ENCODE measurements around the gene PAK4. TPM values are rescaled to one million over a fixed set of nuclear protein-coding genes. Genes with fewer than 3 reads are reported as not detected.
A peak's percentile ranks its signal among the peaks of the same experiment; 100 is the strongest.

Gene PAK4
- total RNA-seq, 1 experiment from 2014 or later, result 63.1 TPM

DNA sequence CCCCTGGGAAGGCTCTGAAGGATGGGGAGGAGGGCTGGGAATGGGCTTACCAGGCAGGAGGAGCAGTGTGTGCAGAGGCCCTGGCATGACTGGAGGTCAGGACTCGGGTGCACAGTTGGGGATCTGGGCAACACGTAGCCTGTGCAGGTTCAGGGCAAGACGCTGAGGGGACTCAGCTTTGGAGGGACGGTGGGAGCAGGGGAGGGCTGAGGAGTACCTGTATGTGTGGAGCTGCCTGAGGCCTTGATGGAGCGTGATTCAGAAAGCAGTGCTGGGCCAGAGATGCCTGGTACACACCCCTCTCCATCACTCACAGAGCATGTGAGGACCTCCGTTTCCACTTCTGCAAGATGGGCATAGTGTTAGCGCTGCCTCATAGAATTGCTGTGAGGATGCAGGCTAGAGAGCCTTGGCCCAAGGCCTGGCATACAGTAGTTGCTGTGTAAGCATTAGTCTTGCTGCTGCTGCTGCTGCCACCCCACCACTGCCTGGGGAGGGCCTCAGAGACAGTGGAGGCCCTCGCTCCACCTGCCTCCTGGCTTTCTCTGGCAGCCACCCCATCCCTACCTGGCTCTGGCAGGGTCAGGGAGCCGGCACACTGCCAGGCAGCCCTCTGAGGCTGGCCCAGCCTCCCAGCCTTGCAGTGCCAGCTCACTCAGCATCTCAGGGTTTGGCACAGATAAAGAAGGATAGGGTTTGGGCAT, 2.4 kb downstream of the PAK4 start:
- TF ChIP-seq, protein P1, sequence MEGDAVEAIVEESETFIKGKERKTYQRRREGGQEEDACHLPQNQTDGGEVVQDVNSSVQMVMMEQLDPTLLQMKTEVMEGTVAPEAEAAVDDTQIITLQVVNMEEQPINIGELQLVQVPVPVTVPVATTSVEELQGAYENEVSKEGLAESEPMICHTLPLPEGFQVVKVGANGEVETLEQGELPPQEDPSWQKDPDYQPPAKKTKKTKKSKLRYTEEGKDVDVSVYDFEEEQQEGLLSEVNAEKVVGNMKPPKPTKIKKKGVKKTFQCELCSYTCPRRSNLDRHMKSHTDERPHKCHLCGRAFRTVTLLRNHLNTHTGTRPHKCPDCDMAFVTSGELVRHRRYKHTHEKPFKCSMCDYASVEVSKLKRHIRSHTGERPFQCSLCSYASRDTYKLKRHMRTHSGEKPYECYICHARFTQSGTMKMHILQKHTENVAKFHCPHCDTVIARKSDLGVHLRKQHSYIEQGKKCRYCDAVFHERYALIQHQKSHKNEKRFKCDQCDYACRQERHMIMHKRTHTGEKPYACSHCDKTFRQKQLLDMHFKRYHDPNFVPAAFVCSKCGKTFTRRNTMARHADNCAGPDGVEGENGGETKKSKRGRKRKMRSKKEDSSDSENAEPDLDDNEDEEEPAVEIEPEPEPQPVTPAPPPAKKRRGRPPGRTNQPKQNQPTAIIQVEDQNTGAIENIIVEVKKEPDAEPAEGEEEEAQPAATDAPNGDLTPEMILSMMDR (conservative IDR thresholded peaks at IDR 0.05), result no peak
- Histone ChIP-seq H3K4me1 (ENCODE audit: insufficient read depth, low read length) (peaks cover 3% of the 10 kb centered on the region; the same call in 1 of the 2 replicates), H2BK15ac (ENCODE audit: low read depth, low read length) (no peak overlapping the region), H3K18ac (ENCODE audit: insufficient read length, low read depth, low read length) (no peak overlapping the region), H3K27ac (ENCODE audit: insufficient read length, low read depth, low read length) (no peak overlapping the region), H2BK5ac (ENCODE audit: insufficient read length, low read length) (no peak overlapping the region), H2BK20ac (ENCODE audit: low read depth, low read length, poor library complexity, severe bottlenecking) (no peak overlapping the region), H3K79me2 (ENCODE audit: insufficient read depth, low read length) (peaks cover 39% of the 10 kb centered on the region; the same call in 1 of the 2 replicates), H3K4me2 (ENCODE audit: insufficient read depth, insufficient read length, low read length) (no peak overlapping the region), H3K56ac (ENCODE audit: insufficient read length, low read depth, low read length) (no peak overlapping the region), H3K4ac (ENCODE audit: low read depth, low read length) (no peak overlapping the region), H2BK120ac (ENCODE audit: low read depth, low read length, poor library complexity, severe bottlenecking) (no peak overlapping the region), H4K5ac (ENCODE audit: insufficient read length, low read depth, low read length) (no peak overlapping the region), H4K91ac (ENCODE audit: insufficient read length, low read depth, low read length) (no peak overlapping the region), H3T11ph (ENCODE audit: low read length) (no peak overlapping the region), H2AFZ (ENCODE audit: low read length) (no peak overlapping the region), H3K9ac (ENCODE audit: extremely low read depth, insufficient read length, low read length) (no peak overlapping the region), H3K27me3 (ENCODE audit: insufficient read depth, low read length) (no peaks in the 10 kb centered on the region), H4K20me1 (ENCODE audit: control insufficient read depth, insufficient read depth, insufficient read length) (peaks cover 8% of the 10 kb centered on the region), H2BK12ac (ENCODE audit: insufficient read length, low read depth, low read length) (no peak overlapping the region), H3K14ac (ENCODE audit: insufficient read depth, low read length) (no peak overlapping the region), H4K8ac (replicated peaks; ENCODE audit: insufficient read length, low read depth, low read length) (no peak overlapping the region), H3K23ac (ENCODE audit: insufficient read length, low read depth, low read length) (no peak overlapping the region), H3K9me3 (ENCODE audit: control insufficient read depth, low read depth, low read length) (no peaks in the 10 kb centered on the region), H3K23me2 (ENCODE audit: insufficient read length, low read depth, low read length, poor library complexity, severe bottlenecking) (peaks cover 9% of the 10 kb centered on the region), H3K79me1 (ENCODE audit: insufficient read depth, low read depth, low read length, poor library complexity, severe bottlenecking) (peaks cover 5% of the 10 kb centered on the region), H2AK5ac (ENCODE audit: insufficient read length, low read length) (no peak overlapping the region)
- WGBS (ENCODE audit: extremely low coverage, insufficient read length, low lambda C conversion rate), result no CpG with 5 or more reads among the region's 9 CpGs
- H3K27ac Mint-ChIP-seq, result peak overlapping the region in 1 of 3 experiments; percentile 25; a peak in 2 of 7 replicates
- H3K36me3 Mint-ChIP-seq (ENCODE audit: insufficient read depth in 1 of 3, low read depth in 3 of 3), result no peaks in the 10 kb centered on the region; a peak in 3 of 7 replicates
- peaks cover 53 to 70% of the 10 kb centered on the region in 2 experiments for H3K4me1 Mint-ChIP-seq
- H3K27me3 Mint-ChIP-seq (ENCODE audit: low read depth), result no peaks in the 10 kb centered on the region
- DNase-seq, result no peak
- peak overlapping the region in 1 of 2 experiments; percentile 98; a peak in 1 of 5 replicates for H3K4me3 Mint-ChIP-seq
- H3K9me3 Mint-ChIP-seq, result no peaks in the 10 kb centered on the region

Measured in H9 (cell line).